ENCODE results near the gene SUPT16H.
A peak's percentile ranks its signal among the peaks of the same experiment; 100 is the strongest.
"Not testable (repeated sequence)": the region's sequence is repeated elsewhere in the genome, so short reads cannot be mapped to it uniquely, and the experiment has no call there.

Gene SUPT16H

GRCh38 chr14:21307637-21308036 lies 76.2 kb downstream of the SUPT16H start:
- TF ChIP-seq CTCF (IDR thresholded peaks at IDR 0.05; ENCODE audit: unreplicated experiment in 3 of 3), result no peak
- peak overlapping the region; percentile 22 to 86 (median 86) for H3K27ac Mint-ChIP-seq
- peak overlapping the region; percentile 80 to 82 (median 80) for H3K4me3 Mint-ChIP-seq
- H3K36me3 Mint-ChIP-seq (ENCODE audit: low read depth), result no peaks in the 10 kb centered on the region
- peaks cover 5% of the 10 kb centered on the region for H3K27me3 Mint-ChIP-seq (ENCODE audit: low read depth)
- H3K9me3 Mint-ChIP-seq, result no peaks in the 10 kb centered on the region
- peaks cover 19% of the 10 kb centered on the region for H3K4me1 Mint-ChIP-seq

GRCh38 chr14:21302836-21303140 lies 81.0 kb downstream of the SUPT16H start:
- not testable (repeated sequence) for H3K4me3 Mint-ChIP-seq; H3K27ac Mint-ChIP-seq; H3K4me1 Mint-ChIP-seq; H3K9me3 Mint-ChIP-seq; H3K36me3 Mint-ChIP-seq (ENCODE audit: low read depth)
- H3K27me3 Mint-ChIP-seq (ENCODE audit: low read depth), result peaks cover 13% of the 10 kb centered on the region

- H3K4me3 Mint-ChIP-seq, result no peak overlapping the region
- no peaks in the 10 kb centered on the region for H3K9me3 Mint-ChIP-seq
- H3K36me3 Mint-ChIP-seq (ENCODE audit: low read depth), result no peaks in the 10 kb centered on the region
- no peak for TF ChIP-seq CTCF (IDR thresholded peaks at IDR 0.05; ENCODE audit: unreplicated experiment in 3 of 3)
- H3K27me3 Mint-ChIP-seq (ENCODE audit: low read depth), result peaks cover 13% of the 10 kb centered on the region
- H3K27ac Mint-ChIP-seq, result no peak overlapping the region
- peaks cover under 1% of the 10 kb centered on the region for H3K4me1 Mint-ChIP-seq
Measured at GRCh38 chr14:21302013-21302835, 81.6 kb downstream of the SUPT16H start.
